Esophagus squamous epithelium (tissue), 5 donors: Measurements from ENCODE around the gene OR4K5. TPM values are rescaled to one million over a fixed set of nuclear protein-coding genes. Genes with fewer than 3 reads are reported as not detected.

Source experiments
- DNase-seq: peaks from one replicate; lab custom pipeline; 2025; lab: John Stamatoyannopoulos, UW
- H3K27ac ChIP-seq, 4 donors: fragments of 200-600 bp; sonication (generic); one replicate each; pipeline ENCODE4 v1.5.1; 2016 to 2019; ENCODE audit warnings: mild to moderate bottlenecking in 1 of 4
- H3K27me3 ChIP-seq, 4 donors: fragments of 200-600 bp; sonication (generic); 1 replicate in 3 of 4; 2 replicates in 1 of 4; pipeline versions ENCODE4 v1.5.1 to v1.6.0; 2017 to 2021; ENCODE audit warnings: antibody characterized with exemption in 1 of 4
- H3K36me3 ChIP-seq, 3 donors: fragments of 200-600 bp; sonication (generic); one replicate each; pipeline ENCODE4 v1.5.1; 2016 to 2019
- H3K4me1 ChIP-seq, 3 donors: fragments of 200-600 bp; sonication (generic); one replicate each; pipeline ENCODE4 v1.5.1; 2017 to 2019
- H3K4me3 ChIP-seq, 4 donors: fragments of 200-600 bp; sonication (generic); 1 replicate in 3 of 4; 2 replicates in 1 of 4; pipeline ENCODE4 v1.5.1; 2016 to 2019; ENCODE audit warnings: mild to moderate bottlenecking in 2 of 4, moderate library complexity in 1 of 4
- H3K9me3 ChIP-seq, 3 donors: fragments of 200-600 bp; sonication (generic); one replicate each; pipeline ENCODE4 v1.5.1; 2016 to 2019
- POLR2A ChIP-seq, 4 donors: fragments of 450-650 bp; IDR thresholded peaks; one replicate each; pipeline ENCODE4 v1.6.1; 2017; ENCODE audit warnings: antibody characterized with exemption in 4 of 4, mild to moderate bottlenecking in 4 of 4, moderate library complexity in 3 of 4
- WGBS, 2 donors: methylation state at CpG; one replicate each; pipeline ENCODE4 v1.1.5; 2018; 5-methylcytosine and 5-hydroxymethylcytosine counted together
- intact Hi-C: fragments of 100-400 bp; cut with DNase I; formaldehyde crosslinking; loops from one replicate; pipeline ENCODE4 v1.15.0; 2022
- total RNA-seq, 4 donors: library from RNA; depleted of rRNA; stranded (reverse); fragments of >200 nt; gene quantifications; one replicate each; pipeline ENCODE4 v1.1.0, GENCODE V29; 2016
- TF ChIP-seq, protein P1 (sequence below), 6 experiments: fragments of 450-650 bp in 4 of 6; fragments of 200-600 bp in 2 of 6; sonication (generic) in 2 of 6; IDR thresholded peaks; one replicate each; pipeline ENCODE4 v1.5.1; 2016 to 2019; ENCODE audit warnings: antibody characterized with exemption in 6 of 6, mild to moderate bottlenecking in 4 of 6, moderate library complexity in 4 of 6
- donor health status: DM: yes; HTN: yes; CAD: no.

OR4K5 gene, protein sequence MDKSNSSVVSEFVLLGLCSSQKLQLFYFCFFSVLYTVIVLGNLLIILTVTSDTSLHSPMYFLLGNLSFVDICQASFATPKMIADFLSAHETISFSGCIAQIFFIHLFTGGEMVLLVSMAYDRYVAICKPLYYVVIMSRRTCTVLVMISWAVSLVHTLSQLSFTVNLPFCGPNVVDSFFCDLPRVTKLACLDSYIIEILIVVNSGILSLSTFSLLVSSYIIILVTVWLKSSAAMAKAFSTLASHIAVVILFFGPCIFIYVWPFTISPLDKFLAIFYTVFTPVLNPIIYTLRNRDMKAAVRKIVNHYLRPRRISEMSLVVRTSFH
- total RNA-seq, result not detected

DNA sequence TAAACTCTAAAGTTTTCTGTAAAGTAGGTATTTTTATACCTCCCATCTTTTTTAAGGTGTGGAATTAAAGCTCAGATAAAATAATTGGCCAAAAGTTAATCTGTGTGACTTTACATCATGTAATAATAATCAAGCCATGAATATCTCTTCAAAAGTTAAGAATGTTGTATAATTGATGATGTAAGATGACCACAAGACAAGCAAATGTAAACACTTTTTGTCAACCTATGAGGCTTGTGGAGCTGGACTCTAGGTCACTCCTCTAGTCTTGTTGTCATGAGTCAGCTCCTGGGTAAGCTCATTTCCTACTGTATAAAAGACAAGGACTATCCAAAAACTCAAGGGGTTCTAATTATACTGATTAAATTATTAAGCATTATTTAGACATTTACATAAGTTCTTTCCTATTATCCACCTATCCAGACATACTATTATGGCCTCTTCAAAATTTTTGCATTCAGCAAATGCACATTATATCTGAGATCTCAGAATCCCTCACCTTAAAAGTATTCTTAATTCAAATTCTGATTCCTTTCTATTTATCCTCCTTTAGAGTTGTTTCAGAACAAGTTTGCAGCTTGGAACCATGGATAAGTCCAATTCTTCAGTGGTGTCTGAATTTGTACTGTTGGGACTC is at the start of gene OR4K5:
Gene OR4K5, plus strand, starts transcription at position 587 of the 637 bp plus-strand sequence. Its CDS starts 0 bp downstream, at position 587.
- no peaks in the 10 kb centered on the region for H3K27me3 ChIP-seq
- peaks cover 0 to 15% (median 3%) of the 10 kb centered on the region in 3 donors for H3K9me3 ChIP-seq
- H3K4me1 ChIP-seq, result no peaks in the 10 kb centered on the region
- H3K36me3 ChIP-seq, result no peaks in the 10 kb centered on the region
- no peak for TF ChIP-seq POLR2A (IDR thresholded peaks at IDR 0.05)
- TF ChIP-seq, protein P1, sequence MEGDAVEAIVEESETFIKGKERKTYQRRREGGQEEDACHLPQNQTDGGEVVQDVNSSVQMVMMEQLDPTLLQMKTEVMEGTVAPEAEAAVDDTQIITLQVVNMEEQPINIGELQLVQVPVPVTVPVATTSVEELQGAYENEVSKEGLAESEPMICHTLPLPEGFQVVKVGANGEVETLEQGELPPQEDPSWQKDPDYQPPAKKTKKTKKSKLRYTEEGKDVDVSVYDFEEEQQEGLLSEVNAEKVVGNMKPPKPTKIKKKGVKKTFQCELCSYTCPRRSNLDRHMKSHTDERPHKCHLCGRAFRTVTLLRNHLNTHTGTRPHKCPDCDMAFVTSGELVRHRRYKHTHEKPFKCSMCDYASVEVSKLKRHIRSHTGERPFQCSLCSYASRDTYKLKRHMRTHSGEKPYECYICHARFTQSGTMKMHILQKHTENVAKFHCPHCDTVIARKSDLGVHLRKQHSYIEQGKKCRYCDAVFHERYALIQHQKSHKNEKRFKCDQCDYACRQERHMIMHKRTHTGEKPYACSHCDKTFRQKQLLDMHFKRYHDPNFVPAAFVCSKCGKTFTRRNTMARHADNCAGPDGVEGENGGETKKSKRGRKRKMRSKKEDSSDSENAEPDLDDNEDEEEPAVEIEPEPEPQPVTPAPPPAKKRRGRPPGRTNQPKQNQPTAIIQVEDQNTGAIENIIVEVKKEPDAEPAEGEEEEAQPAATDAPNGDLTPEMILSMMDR (IDR thresholded peaks at IDR 0.05), result no peak
- intact Hi-C loops, result no loop called here
- no peak for DNase-seq
- H3K27ac ChIP-seq, result no peak within 1 kb of the TSS
- no peak within 1 kb of the TSS for H3K4me3 ChIP-seq

DNA sequence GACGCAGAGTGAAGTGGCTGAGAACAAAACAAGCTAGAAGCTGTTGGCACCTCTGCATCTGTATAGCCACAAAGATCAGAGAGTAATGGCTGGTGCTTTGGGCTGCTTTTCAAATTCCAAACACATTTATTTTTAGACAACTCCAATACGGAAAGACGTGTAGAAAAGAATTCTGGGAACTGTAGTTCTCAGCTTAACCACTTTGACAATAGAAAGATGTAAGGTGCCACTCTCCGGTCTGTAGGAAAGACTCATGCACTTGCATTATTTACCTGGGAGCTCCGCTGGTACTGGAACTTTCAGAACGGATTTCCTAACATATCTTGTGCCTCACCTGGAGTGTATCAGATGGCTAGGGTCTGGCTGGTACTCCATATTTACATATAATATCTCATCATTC is 47.2 kb upstream of the OR4K5 start:
- H3K9me3 ChIP-seq, result peaks cover 0 to 7% (median 0%) of the 10 kb centered on the region in 3 donors
- H3K4me3 ChIP-seq, result no peak overlapping the region
- intact Hi-C loops, result no loop called here
- WGBS, 2 donors, result 32 to 35% methylated on average over 6 of the region's 6 CpGs
- TF ChIP-seq, protein P1 (IDR thresholded peaks at IDR 0.05), result no peak
- no peak for TF ChIP-seq POLR2A (IDR thresholded peaks at IDR 0.05)
- no peaks in the 10 kb centered on the region for H3K27me3 ChIP-seq
- H3K36me3 ChIP-seq, result no peaks in the 10 kb centered on the region
- H3K27ac ChIP-seq, result no peak overlapping the region
- DNase-seq, result no peak
- H3K4me1 ChIP-seq, result no peaks in the 10 kb centered on the region

DNA sequence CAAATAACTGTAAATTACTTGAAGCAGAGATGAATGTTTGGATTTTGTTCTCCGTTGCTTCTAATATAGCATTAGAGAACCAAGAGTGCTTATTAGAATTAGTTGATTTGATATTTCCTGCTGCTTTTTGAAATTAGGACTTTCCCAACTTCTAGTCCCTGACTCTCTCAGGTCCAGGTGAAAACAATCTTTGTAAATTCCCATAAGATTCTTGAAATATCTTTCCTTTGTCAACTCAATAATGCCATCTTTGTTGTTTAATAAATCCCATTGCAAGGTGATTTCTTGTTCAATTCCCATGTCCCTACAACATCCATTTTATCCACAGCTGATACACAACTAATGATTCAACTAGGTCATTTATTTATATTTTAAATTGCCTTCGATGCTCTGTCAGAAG is 45.6 kb upstream of the OR4K5 start, which contains the start of gene OR4K2:
Gene OR4K2, plus strand, starts transcription at position 301 of the 400 bp plus-strand sequence. CDS start 1,126 bp downstream, outside the sequence.
- Histone ChIP-seq H3K27me3 (no peaks in the 10 kb centered on the region), H3K4me1 (no peaks in the 10 kb centered on the region), H3K36me3 (no peaks in the 10 kb centered on the region), H3K27ac (no peak within 1 kb of the TSS), H3K4me3 (no peak within 1 kb of the TSS), H3K9me3 (no peaks in the 10 kb centered on the region)
- DNase-seq, result no peak
- 43 to 58% methylated on average over 2 of the region's 2 CpGs for WGBS, 2 donors
- intact Hi-C loops, result no loop called here
- TF ChIP-seq POLR2A (IDR thresholded peaks at IDR 0.05), result no peak
- TF ChIP-seq, protein P1 (IDR thresholded peaks at IDR 0.05), result no peak

- TF ChIP-seq POLR2A (IDR thresholded peaks at IDR 0.05), result no peak
- TF ChIP-seq, protein P1 (IDR thresholded peaks at IDR 0.05), result peak in 4 of 6 experiments; percentile 11 to 44 (median 36)
- Histone ChIP-seq H3K4me3 (no peak overlapping the region), H3K27me3 (no peaks in the 10 kb centered on the region), H3K4me1 (no peaks in the 10 kb centered on the region), H3K9me3 (no peaks in the 10 kb centered on the region), H3K36me3 (no peaks in the 10 kb centered on the region), H3K27ac (no peak overlapping the region)
- DNase-seq, result no peak
- intact Hi-C loops, result no loop called here
Observed at GRCh38 chr14:19878029-19878642, 42.3 kb upstream of the OR4K5 start.

DNA sequence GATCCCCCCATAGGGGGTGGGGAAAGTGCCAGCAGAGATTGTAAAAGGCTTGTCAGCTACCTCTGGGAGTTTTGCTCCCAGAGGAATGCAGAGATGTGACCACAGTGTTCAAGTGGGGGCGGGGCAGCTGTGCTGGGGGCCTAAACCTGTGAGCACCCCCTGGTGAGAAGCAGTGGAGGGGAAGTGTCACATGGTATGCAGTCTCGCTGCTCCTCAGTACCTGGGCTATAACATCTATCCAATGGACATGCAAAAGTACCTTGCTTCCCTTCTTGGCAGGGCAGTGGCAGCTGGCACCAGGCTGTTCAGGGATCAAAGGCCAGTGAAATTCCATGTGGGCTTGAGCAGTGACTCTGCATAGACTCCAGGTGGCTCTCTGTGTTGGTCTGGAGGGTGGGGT is 25.1 kb upstream of the OR4K5 start:
- Histone ChIP-seq H3K27me3 (no peaks in the 10 kb centered on the region), H3K4me1 (no peaks in the 10 kb centered on the region), H3K27ac (no peak overlapping the region), H3K36me3 (no peaks in the 10 kb centered on the region), H3K4me3 (no peak overlapping the region), H3K9me3 (peaks cover 0 to 72% (median 35%) of the 10 kb centered on the region in 3 donors)
- intact Hi-C loops, result no loop called here
- TF ChIP-seq, protein P1 (IDR thresholded peaks at IDR 0.05), result no peak
- no peak for TF ChIP-seq POLR2A (IDR thresholded peaks at IDR 0.05)
- DNase-seq, result no peak
- no CpG with 5 or more reads among the region's 2 CpGs for whole genome bisulfite sequencing, 2 donors
